ENCODE measurements around the gene WNT10A. TPM values are rescaled to one million over a fixed set of nuclear protein-coding genes. Genes with fewer than 3 reads are reported as not detected.

The WNT10A gene
- total and polyA plus RNA-seq, 9 of the 15 experiments (the other 6 are each of a cell fraction or from before 2014, with no cell fraction given) = not detected

- Histone ChIP-seq H3K27ac (ENCODE audit: extremely low read depth, low read depth, low read length) (no peak overlapping the region), H3K9me1 (ENCODE audit: control insufficient read depth, insufficient read depth, low read length) (no peaks in the 10 kb centered on the region), H4K20me1 (replicated peaks; ENCODE audit: control insufficient read depth, insufficient read depth, low read length) (no peaks in the 10 kb centered on the region), H3K9ac (ENCODE audit: insufficient read depth in 1 of 2, low read depth in 2 of 2, low read length in 2 of 2) (no peak overlapping the region; a peak in 1 of 4 replicates), H3K4me3 (no peak overlapping the region), H3K4me2 (ENCODE audit: insufficient read depth, low read length) (no peak overlapping the region), H2AFZ (ENCODE audit: low read depth, low read length) (no peak overlapping the region), H3K79me2 (ENCODE audit: control insufficient read depth, insufficient read depth, low read length) (no peaks in the 10 kb centered on the region), H3K9me3 (replicated peaks; ENCODE audit: control insufficient read depth, insufficient read depth, low read depth, low read length) (no peaks in the 10 kb centered on the region), H3K27me3 (ENCODE audit: control insufficient read depth in 2 of 2, insufficient read depth in 2 of 2, low read length in 2 of 2) (peaks cover 2 to 40% of the 10 kb centered on the region in 2 experiments; a peak in 4 of 5 replicates), H3K4me1 (replicated peaks in 1 of 2; ENCODE audit: control insufficient read depth in 2 of 2, insufficient read depth in 2 of 2, low read length in 2 of 2) (peaks cover 0 to 33% of the 10 kb centered on the region in 2 experiments; a peak in 2 of 5 replicates), H3K36me3 (ENCODE audit: control insufficient read depth, insufficient read depth, low read length) (no peaks in the 10 kb centered on the region)
- TF ChIP-seq ZEB2 (IDR thresholded peaks at IDR 0.05) (no peak), NR2C2 (CRISPR knock-in tag; IDR thresholded peaks at IDR 0.05) (no peak), NR2C2 (tag; IDR thresholded peaks at IDR 0.05) (0 out of 2 replicates have a peak, but pooled peaks have one; percentile 19)
- TF ChIP-seq, protein P1, sequence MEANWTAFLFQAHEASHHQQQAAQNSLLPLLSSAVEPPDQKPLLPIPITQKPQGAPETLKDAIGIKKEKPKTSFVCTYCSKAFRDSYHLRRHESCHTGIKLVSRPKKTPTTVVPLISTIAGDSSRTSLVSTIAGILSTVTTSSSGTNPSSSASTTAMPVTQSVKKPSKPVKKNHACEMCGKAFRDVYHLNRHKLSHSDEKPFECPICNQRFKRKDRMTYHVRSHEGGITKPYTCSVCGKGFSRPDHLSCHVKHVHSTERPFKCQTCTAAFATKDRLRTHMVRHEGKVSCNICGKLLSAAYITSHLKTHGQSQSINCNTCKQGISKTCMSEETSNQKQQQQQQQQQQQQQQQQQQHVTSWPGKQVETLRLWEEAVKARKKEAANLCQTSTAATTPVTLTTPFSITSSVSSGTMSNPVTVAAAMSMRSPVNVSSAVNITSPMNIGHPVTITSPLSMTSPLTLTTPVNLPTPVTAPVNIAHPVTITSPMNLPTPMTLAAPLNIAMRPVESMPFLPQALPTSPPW (CRISPR knock-in tag; IDR thresholded peaks at IDR 0.05) = peak; percentile 29; the same call in 1 of the 2 replicates
- ChIA-PET CTCF (ENCODE audit: low intra/inter-chr PET ratio) (interaction anchor here (0.7 to 1.9 kb wide), 3 partner anchors 45 to 225 kb away, joined by 3 to 10 read pairs (median 3); partner anchors contain the start of gene STK36), POLR2A (no interaction called here)
- no peak for FAIRE-seq
- 10% methylated on average over 13 of the region's 40 CpGs for WGBS (ENCODE audit: insufficient coverage, low coverage, missing lambda C conversion rate)
- intact Hi-C loops (cut with micrococcal nuclease) = no loop called here
- BruUV-seq (replicated peaks) = no TSS peak
- in situ Hi-C loops (cut with MboI) = no loop called here
- DNase-seq (ENCODE audit: extremely low read depth in 1 of 4, low spot score in 3 of 4) = peak in 2 of 4 experiments; percentile 31 to 33
- no peak for ATAC-seq
These were observed 16.1 kb downstream of the WNT10A start for GRCh38 chr2:218896501-218897393.

Data from K562 (cell line).